Esophagus (tissue), 2 donors: ENCODE data around the gene MBIP. TPM values are rescaled to one million over a fixed set of nuclear protein-coding genes. Genes with fewer than 3 reads are reported as not detected.

Source experiments
- H3K27ac ChIP-seq, 2 donors: one replicate each; pipeline ENCODE4 v1.5.1; 2013; ENCODE audit warnings: low read depth in 2 of 2, mild to moderate bottlenecking in 2 of 2, inconsistent platforms in 1 of 2, low read length in 1 of 2, moderate library complexity in 1 of 2
- H3K27me3 ChIP-seq, 2 donors: one replicate each; pipeline ENCODE4 v1.6.1; 2013; ENCODE audit warnings: low read length in 2 of 2, control low read depth in 1 of 2, mild to moderate bottlenecking in 1 of 2; ENCODE audit not compliant: insufficient read depth in 2 of 2, control insufficient read depth in 1 of 2
- H3K36me3 ChIP-seq, 2 donors: one replicate each; pipeline ENCODE4 v1.6.1; 2013; ENCODE audit warnings: low read length in 1 of 2; ENCODE audit not compliant: control insufficient read depth in 2 of 2, insufficient read depth in 2 of 2
- H3K4me1 ChIP-seq, 2 donors: one replicate each; pipeline ENCODE4 v1.6.1; 2013; ENCODE audit warnings: low read length in 1 of 2; ENCODE audit not compliant: control insufficient read depth in 2 of 2, insufficient read depth in 2 of 2
- H3K4me3 ChIP-seq, 2 donors: one replicate each; pipeline ENCODE4 v1.5.1; 2013; ENCODE audit warnings: low read length in 2 of 2, mild to moderate bottlenecking in 2 of 2, low read depth in 1 of 2, moderate library complexity in 1 of 2
- H3K9me3 ChIP-seq, 2 donors: one replicate each; pipeline ENCODE4 v1.6.1; 2013; ENCODE audit warnings: mild to moderate bottlenecking in 2 of 2, low read depth in 1 of 2, low read length in 1 of 2, moderate library complexity in 1 of 2; ENCODE audit not compliant: control insufficient read depth in 2 of 2, insufficient read depth in 1 of 2
- WGBS, 2 donors: extraction: QIAGEN DNeasy Blood & Tissue Kit; methylation state at CpG; one replicate each; pipeline ENCODE4 v1.1.7; 2013; 5-methylcytosine and 5-hydroxymethylcytosine counted together
- polyA plus RNA-seq, 2 donors: library from polyadenylated mRNA; stranded (reverse); fragments of 200-250 nt; gene quantifications; one replicate each; pipeline ENCODE4 v1.2.3, GENCODE V29; 2013
- donor health status: healthy with polysubstance abuse.
- donor health status: Bipolar disorder and iron deficiency.

Gene MBIP
- polyA plus RNA-seq, 2 donors: 9.2 to 11.3 TPM

GRCh38 chr14:36295642-36296627, 24.5 kb downstream of the MBIP start:
- Histone ChIP-seq H3K4me1 (no peaks in the 10 kb centered on the region), H3K27ac (no peak overlapping the region), H3K9me3 (no peaks in the 10 kb centered on the region), H3K4me3 (no peak overlapping the region), H3K27me3 (no peaks in the 10 kb centered on the region), H3K36me3 (peaks cover 2 to 6% of the 10 kb centered on the region in 2 donors)
- WGBS, 2 donors: 61 to 62% methylated on average over 4 of the region's 4 CpGs

- Histone ChIP-seq H3K36me3 (peaks cover 2 to 6% of the 10 kb centered on the region in 2 donors), H3K4me1 (no peaks in the 10 kb centered on the region), H3K4me3 (no peak overlapping the region), H3K27ac (no peak overlapping the region), H3K9me3 (no peaks in the 10 kb centered on the region), H3K27me3 (no peaks in the 10 kb centered on the region)
- WGBS, 2 donors: 97% methylated on average over 4 of the region's 4 CpGs
Observed at GRCh38 chr14:36294543-36294942, 25.9 kb downstream of the MBIP start.

- no peak overlapping the region for H3K27ac ChIP-seq
- peaks cover 2 to 6% of the 10 kb centered on the region in 2 donors for H3K36me3 ChIP-seq
- 0% methylated on average over 1 of the region's 1 CpG for WGBS, 2 donors
- H3K4me3 ChIP-seq: no peak overlapping the region
- no peaks in the 10 kb centered on the region for H3K9me3 ChIP-seq
- no peaks in the 10 kb centered on the region for H3K27me3 ChIP-seq
- no peaks in the 10 kb centered on the region for H3K4me1 ChIP-seq
Observed at GRCh38 chr14:36293824-36294223, 26.6 kb downstream of the MBIP start.

GRCh38 chr14:36289954-36290353, 30.5 kb downstream of the MBIP start:
- Histone ChIP-seq H3K27ac (no peak overlapping the region), H3K27me3 (no peaks in the 10 kb centered on the region)
- WGBS, 2 donors: 89 to 94% methylated on average over 1 of the region's 1 CpG

GRCh38 chr14:36288496-36288895, 31.9 kb downstream of the MBIP start:
- Histone ChIP-seq H3K4me3 (no peak overlapping the region), H3K27ac (no peak overlapping the region), H3K9me3 (no peaks in the 10 kb centered on the region), H3K4me1 (no peaks in the 10 kb centered on the region), H3K36me3 (no peaks in the 10 kb centered on the region), H3K27me3 (no peaks in the 10 kb centered on the region)
- 32 to 46% methylated on average over 3 of the region's 3 CpGs for WGBS, 2 donors

More at GRCh38 chr14:36289954-36290353, 30.5 kb downstream of the MBIP start:
- Histone ChIP-seq H3K4me1 (no peaks in the 10 kb centered on the region), H3K9me3 (no peaks in the 10 kb centered on the region), H3K36me3 (no peaks in the 10 kb centered on the region), H3K4me3 (no peak overlapping the region)

GRCh38 chr14:36284971-36285595, 35.4 kb downstream of the MBIP start:
- 80 to 85% methylated on average over 4 of the region's 4 CpGs for WGBS, 2 donors
- Histone ChIP-seq H3K4me1 (no peaks in the 10 kb centered on the region), H3K27ac (no peak overlapping the region), H3K9me3 (no peaks in the 10 kb centered on the region), H3K36me3 (no peaks in the 10 kb centered on the region), H3K4me3 (no peak overlapping the region), H3K27me3 (no peaks in the 10 kb centered on the region)

- H3K9me3 ChIP-seq: no peaks in the 10 kb centered on the region
- no peaks in the 10 kb centered on the region for H3K4me1 ChIP-seq
- no peaks in the 10 kb centered on the region for H3K27me3 ChIP-seq
- no peak overlapping the region for H3K27ac ChIP-seq
- no peaks in the 10 kb centered on the region for H3K36me3 ChIP-seq
- no peak overlapping the region for H3K4me3 ChIP-seq
- 82% methylated on average over 2 of the region's 2 CpGs for WGBS, 2 donors
Observed at GRCh38 chr14:36281309-36281708, 39.1 kb downstream of the MBIP start.

GRCh38 chr14:36279306-36280190, 40.9 kb downstream of the MBIP start:
- H3K27ac ChIP-seq: no peak overlapping the region
- WGBS, 2 donors: 58 to 64% methylated on average over 7 of the region's 7 CpGs
- no peaks in the 10 kb centered on the region for H3K36me3 ChIP-seq
- no peak overlapping the region for H3K4me3 ChIP-seq
- no peaks in the 10 kb centered on the region for H3K27me3 ChIP-seq
- no peaks in the 10 kb centered on the region for H3K4me1 ChIP-seq
- H3K9me3 ChIP-seq: no peaks in the 10 kb centered on the region

GRCh38 chr14:36275741-36276140, 44.7 kb downstream of the MBIP start:
- Histone ChIP-seq H3K27ac (no peak overlapping the region), H3K9me3 (no peaks in the 10 kb centered on the region), H3K27me3 (no peaks in the 10 kb centered on the region), H3K36me3 (no peaks in the 10 kb centered on the region), H3K4me1 (peaks cover 4 to 5% of the 10 kb centered on the region in 2 donors), H3K4me3 (no peak overlapping the region)
- WGBS, 2 donors: 94 to 95% methylated on average over 3 of the region's 3 CpGs
